K562 (cell line): ENCODE results near the gene PPP3CA. TPM values are rescaled to one million over a fixed set of nuclear protein-coding genes. Genes with fewer than 3 reads are reported as not detected.

Experiments used
- ATAC-seq: fragments of 200-7000 bp; cut with Tn5 transposase; 3 replicates; pipeline ENCODE4 v1.9.1; 2020; ENCODE audit warnings: moderate library complexity
- BruUV-seq: library from RNA; stranded (reverse); fragments of 400-500 nt; replicated peaks from 2 replicates; lab custom pipeline; 2021; lab: Mats Ljungman, UMichigan
- CTCF ChIA-PET: fragments of 300-600 bp; formaldehyde crosslinking; extraction: SDS; loops from one replicate; lab custom pipeline; 2021; ENCODE audit warnings: low intra/inter-chr PET ratio; lab: Yijun Ruan, JAX
- POLR2A ChIA-PET: fragments of 300-600, 350-650 bp; sonication (Branson Sonifier 250); formaldehyde crosslinking; extraction: SDS; loops from one replicate; lab custom pipeline; 2021; ENCODE audit warnings: antibody characterized with exemption, inconsistent platforms; lab: Yijun Ruan, JAX
- DNase-seq, 4 experiments: peaks; one replicate each; pipeline versions ENCODE4 v3.0.0 to v3.0.0-alpha.2; 2011 to 2018; ENCODE audit warnings: low spot score in 3 of 4, mixed read lengths in 3 of 4; ENCODE audit errors: extremely low read depth in 1 of 4
- FAIRE-seq: peaks from 2 replicates; lab custom pipeline; 2011; peaks lifted over from hg19 to GRCh38; lab: Jason Lieb, UNC
- H2AFZ ChIP-seq: 2 replicates; pipeline ENCODE4 v1.6.0; 2011; ENCODE audit warnings: low read depth, low read length, control low read depth, inconsistent platforms
- H3K27ac ChIP-seq: fragments of 200-600 bp; 3 replicates; pipeline ENCODE4 v1.8.0; 2011; ENCODE audit warnings: low read depth, mild to moderate bottlenecking, control low read depth, inconsistent platforms, low read length, moderate library complexity, mixed read lengths; ENCODE audit errors: extremely low read depth
- H3K27me3 ChIP-seq, 2 experiments: fragments of 300-600 bp in 1 of 2; 2 replicates in 1 of 2; 3 replicates in 1 of 2; pipeline versions ENCODE4 v1.6.0 to v1.8.0; 2011; ENCODE audit warnings: inconsistent platforms in 2 of 2, low read length in 2 of 2, mild to moderate bottlenecking in 1 of 2, mixed read lengths in 1 of 2, moderate library complexity in 1 of 2; ENCODE audit not compliant: control insufficient read depth in 2 of 2, insufficient read depth in 2 of 2
- H3K36me3 ChIP-seq: fragments of 300-600 bp; 3 replicates; pipeline ENCODE4 v1.8.0; 2011; ENCODE audit warnings: mild to moderate bottlenecking, low read length, inconsistent platforms; ENCODE audit not compliant: control insufficient read depth, insufficient read depth
- H3K4me1 ChIP-seq, 2 experiments: fragments of 200-600 bp in 1 of 2; replicated peaks in 1 of 2; 2 replicates in 1 of 2; 3 replicates in 1 of 2; pipeline versions ENCODE4 v1.5.1 to v1.8.0; 2011; ENCODE audit warnings: inconsistent platforms in 2 of 2, low read length in 2 of 2, mild to moderate bottlenecking in 1 of 2, mixed read lengths in 1 of 2, moderate library complexity in 1 of 2; ENCODE audit not compliant: control insufficient read depth in 2 of 2, insufficient read depth in 2 of 2
- H3K4me2 ChIP-seq: 2 replicates; pipeline ENCODE4 v1.6.1; 2011; ENCODE audit warnings: low read length, control low read depth, inconsistent platforms, mixed read lengths; ENCODE audit not compliant: insufficient read depth
- H3K4me3 ChIP-seq: fragments of 200-600 bp; sonication (generic), shearing (Covaris generic); 2 replicates; pipeline ENCODE4 v1.5.1; 2016; ENCODE audit warnings: control low read depth, inconsistent platforms
- H3K79me2 ChIP-seq: fragments of 200-600 bp; 3 replicates; pipeline ENCODE4 v1.8.0; 2011; ENCODE audit warnings: low read length, inconsistent platforms; ENCODE audit not compliant: control insufficient read depth, insufficient read depth
- H3K9ac ChIP-seq, 2 experiments: 2 replicates each; pipeline versions ENCODE4 v1.6.0 to v1.6.1; 2011; ENCODE audit warnings: low read depth in 2 of 2, low read length in 2 of 2, control low read depth in 1 of 2, inconsistent platforms in 1 of 2, mild to moderate bottlenecking in 1 of 2, mixed read lengths in 1 of 2; ENCODE audit not compliant: insufficient read depth in 1 of 2
- H3K9me1 ChIP-seq: one replicate; pipeline ENCODE4 v1.6.0; 2011; ENCODE audit warnings: inconsistent platforms, mild to moderate bottlenecking, low read length, moderate library complexity; ENCODE audit not compliant: control insufficient read depth, insufficient read depth
- H3K9me3 ChIP-seq: replicated peaks from 2 replicates; pipeline ENCODE4 v1.5.1; 2011; ENCODE audit warnings: low read depth, low read length, inconsistent platforms; ENCODE audit not compliant: control insufficient read depth, insufficient read depth
- H4K20me1 ChIP-seq: replicated peaks from 2 replicates; pipeline ENCODE4 v1.6.1; 2011; ENCODE audit warnings: low read length, inconsistent platforms, mixed read lengths; ENCODE audit not compliant: control insufficient read depth, insufficient read depth
- ETV5 ChIP-seq: sonication (generic); formaldehyde crosslinking; IDR thresholded peaks from 2 replicates; pipeline ENCODE4 v1.4.0; 2020; ENCODE audit warnings: low read depth, mild to moderate bottlenecking, missing genetic modification reagents
- HEY1 ChIP-seq: fragments of 250-450 bp; sonication (Bioruptor Pico); IDR thresholded peaks from 2 replicates; pipeline ENCODE4 v1.5.0; 2020; ENCODE audit warnings: mild to moderate bottlenecking, moderate library complexity, borderline replicate concordance
- NBN ChIP-seq: fragments of 450-650 bp; IDR thresholded peaks from 2 replicates; pipeline ENCODE4 v1.6.1; 2016; ENCODE audit warnings: low read depth, mild to moderate bottlenecking
- RFX5 ChIP-seq: IDR thresholded peaks from 2 replicates; pipeline ENCODE4 v1.6.1; 2011; ENCODE audit warnings: low read depth, mild to moderate bottlenecking, improper control_type of control experiment, low read length
- ZNF12 ChIP-seq: sonication (generic); formaldehyde crosslinking; IDR thresholded peaks from 2 replicates; pipeline ENCODE4 v1.4.0; 2020; ENCODE audit warnings: mild to moderate bottlenecking, missing genetic modification reagents
- ZNF586 ChIP-seq: fragments of 450-650 bp; formaldehyde crosslinking; conservative IDR thresholded peaks from 2 replicates; pipeline ENCODE4 v1.4.0; 2020; ENCODE audit warnings: mild to moderate bottlenecking, moderate library complexity
- ZNF696 ChIP-seq: fragments of 250-450 bp; sonication (Bioruptor Pico); conservative IDR thresholded peaks from 2 replicates; pipeline ENCODE4 v1.4.0; 2020; ENCODE audit warnings: mild to moderate bottlenecking, moderate library complexity
- WGBS: fragments of 100-300 bp; shearing (Covaris generic); methylation state at CpG from one replicate; pipeline ENCODE4 v1.1.6; 2016; ENCODE audit warnings: low coverage, mixed read lengths; ENCODE audit not compliant: insufficient coverage; ENCODE audit errors: missing lambda C conversion rate; 5-methylcytosine and 5-hydroxymethylcytosine counted together
- in situ Hi-C: fragments of 300-500 bp; cut with MboI; formaldehyde crosslinking; loops from 4 replicates; pipeline ENCODE4 v1.15.0; 2018; ENCODE audit warnings: inconsistent platforms, mixed read lengths
- intact Hi-C: fragments of 100-400 bp; cut with micrococcal nuclease; formaldehyde crosslinking; loops from 2 replicates; pipeline ENCODE4 v1.14.2; 2022
- polyA plus RNA-seq, 8 experiments: library from polyadenylated mRNA; depleted of rRNA in 4 of 8; stranded (reverse) in 5 of 8; unstranded in 3 of 8; fragments of >200 nt; fragmentation: Nextera tagmentation in 2 of 8; fragmentation: Illumina TruSeq in 1 of 8; extraction: Ambion mirVana in 2 of 8; extraction: Trizol in 1 of 8; gene quantifications; 2 replicates each; pipeline versions ENCODE4 v1.2.1 to v1.2.3, GENCODE V29; 2011 to 2014; ENCODE audit warnings: inconsistent platforms in 1 of 8, missing spikeins in 1 of 8
- total RNA-seq, 7 experiments: library from RNA; depleted of rRNA in 6 of 7; stranded (reverse); fragments of >200 nt in 6 of 7; fragmentation: Illumina TruSeq in 2 of 7; extraction: Trizol in 2 of 7; gene quantifications; 2 replicates each; pipeline versions ENCODE4 v1.2.1 to v1.2.3, GENCODE V29; 2011 to 2021; ENCODE audit warnings: low replicate concordance in 1 of 7
- TF ChIP-seq, protein P1 (sequence below): fragments of 450-650 bp; IDR thresholded peaks from 2 replicates; pipeline ENCODE4 v1.6.1; 2016
- TF ChIP-seq, protein P2 (sequence below): fragments of 250-450 bp; sonication (Bioruptor Pico); IDR thresholded peaks from 2 replicates; pipeline ENCODE4 v1.8.0; 2022; ENCODE audit warnings: inconsistent platforms

PPP3CA gene
- total and polyA plus RNA-seq, 9 of the 15 experiments (the other 6 are each of a cell fraction or from before 2014, with no cell fraction given) = 0.94 to 3.2 (median 1.6) TPM

DNA sequence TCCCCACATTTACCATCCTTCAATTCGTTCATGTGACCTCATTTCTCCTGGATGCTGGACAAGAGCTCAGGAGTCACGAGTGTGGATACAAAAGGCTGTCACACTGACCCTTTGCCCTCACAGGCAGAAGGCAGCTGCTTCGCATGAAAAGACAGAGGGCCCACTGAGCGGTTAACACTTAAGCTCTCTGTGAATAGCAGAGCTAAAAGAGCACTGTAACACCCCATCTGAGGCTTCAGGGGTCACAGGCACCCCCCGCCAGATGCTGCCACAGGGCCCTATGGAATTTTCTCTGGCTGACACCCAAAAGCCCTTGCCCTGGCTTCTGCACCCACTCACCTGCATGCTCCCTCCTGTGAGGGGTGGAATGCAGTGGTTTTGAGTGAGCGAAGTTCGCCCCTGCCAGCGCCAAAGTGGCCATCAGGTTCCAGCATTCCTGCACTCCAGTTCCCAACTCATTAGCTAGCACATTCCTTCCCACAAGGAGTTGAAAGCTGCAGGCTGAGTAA is 360.9 kb downstream of the PPP3CA start:
- ATAC-seq = no peak
- POLR2A ChIA-PET = no interaction called here
- intact Hi-C loops = no loop called here
- no peak for FAIRE-seq
- Histone ChIP-seq H3K36me3 (no peaks in the 10 kb centered on the region), H3K27me3 (no peaks in the 10 kb centered on the region), H3K4me1 (no peaks in the 10 kb centered on the region), H3K27ac (no peak overlapping the region), H3K79me2 (no peaks in the 10 kb centered on the region), H3K4me3 (no peak overlapping the region), H2AFZ (no peak overlapping the region), H3K9me1 (no peaks in the 10 kb centered on the region), H3K9ac (no peak overlapping the region), H4K20me1 (no peaks in the 10 kb centered on the region), H3K9me3 (no peaks in the 10 kb centered on the region), H3K4me2 (no peak overlapping the region)
- WGBS = 0% methylated on average over 8 of the region's 8 CpGs
- DNase-seq = no peak
- BruUV-seq = no TSS peak
- in situ Hi-C loops = no loop called here
- TF ChIP-seq HEY1 = no peak
- no peak for TF ChIP-seq ZNF12 (CRISPR knock-in tag)
- no peak for TF ChIP-seq NBN
- TF ChIP-seq, protein P1, sequence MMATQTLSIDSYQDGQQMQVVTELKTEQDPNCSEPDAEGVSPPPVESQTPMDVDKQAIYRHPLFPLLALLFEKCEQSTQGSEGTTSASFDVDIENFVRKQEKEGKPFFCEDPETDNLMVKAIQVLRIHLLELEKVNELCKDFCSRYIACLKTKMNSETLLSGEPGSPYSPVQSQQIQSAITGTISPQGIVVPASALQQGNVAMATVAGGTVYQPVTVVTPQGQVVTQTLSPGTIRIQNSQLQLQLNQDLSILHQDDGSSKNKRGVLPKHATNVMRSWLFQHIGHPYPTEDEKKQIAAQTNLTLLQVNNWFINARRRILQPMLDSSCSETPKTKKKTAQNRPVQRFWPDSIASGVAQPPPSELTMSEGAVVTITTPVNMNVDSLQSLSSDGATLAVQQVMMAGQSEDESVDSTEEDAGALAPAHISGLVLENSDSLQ = no peak
- no peak for TF ChIP-seq ZNF696 (CRISPR knock-in tag)
- TF ChIP-seq ETV5 (CRISPR knock-in tag) = no peak
- TF ChIP-seq RFX5 = no peak
- TF ChIP-seq ZNF586 (CRISPR knock-in tag) = no peak
- TF ChIP-seq, protein P2, sequence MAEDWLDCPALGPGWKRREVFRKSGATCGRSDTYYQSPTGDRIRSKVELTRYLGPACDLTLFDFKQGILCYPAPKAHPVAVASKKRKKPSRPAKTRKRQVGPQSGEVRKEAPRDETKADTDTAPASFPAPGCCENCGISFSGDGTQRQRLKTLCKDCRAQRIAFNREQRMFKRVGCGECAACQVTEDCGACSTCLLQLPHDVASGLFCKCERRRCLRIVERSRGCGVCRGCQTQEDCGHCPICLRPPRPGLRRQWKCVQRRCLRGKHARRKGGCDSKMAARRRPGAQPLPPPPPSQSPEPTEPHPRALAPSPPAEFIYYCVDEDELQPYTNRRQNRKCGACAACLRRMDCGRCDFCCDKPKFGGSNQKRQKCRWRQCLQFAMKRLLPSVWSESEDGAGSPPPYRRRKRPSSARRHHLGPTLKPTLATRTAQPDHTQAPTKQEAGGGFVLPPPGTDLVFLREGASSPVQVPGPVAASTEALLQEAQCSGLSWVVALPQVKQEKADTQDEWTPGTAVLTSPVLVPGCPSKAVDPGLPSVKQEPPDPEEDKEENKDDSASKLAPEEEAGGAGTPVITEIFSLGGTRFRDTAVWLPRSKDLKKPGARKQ (CRISPR knock-in tag) = no peak
- CTCF ChIA-PET = no interaction called here
